Breast epithelium (tissue), 4 donors: Measurements from ENCODE around the gene LRRN2. TPM values are rescaled to one million over a fixed set of nuclear protein-coding genes. Genes with fewer than 3 reads are reported as not detected.

ENCODE experiments used
- DNase-seq, 2 donors: peaks; one replicate each; pipeline ENCODE4 v3.0.0-alpha.2; 2019; ENCODE audit warnings: low spot score in 2 of 2
- H3K27ac ChIP-seq, 2 donors: fragments of 200-600 bp; sonication (generic) in 1 of 2; one replicate each; pipeline ENCODE4 v1.5.1; 2016 to 2019; ENCODE audit warnings: mild to moderate bottlenecking in 1 of 2
- H3K27me3 ChIP-seq, 2 donors: fragments of 200-600 bp; sonication (generic) in 1 of 2; one replicate each; pipeline versions ENCODE4 v1.5.1 to v1.6.0; 2017 to 2019; ENCODE audit warnings: control low read depth in 1 of 2, mild to moderate bottlenecking in 1 of 2
- H3K36me3 ChIP-seq: fragments of 200-600 bp; one replicate; pipeline ENCODE4 v1.5.1; 2019
- H3K4me1 ChIP-seq, 2 donors: fragments of 200-600 bp; sonication (generic); one replicate each; pipeline ENCODE4 v1.5.1; 2016 to 2019; ENCODE audit warnings: control low read depth in 1 of 2
- H3K4me3 ChIP-seq, 3 donors: fragments of 200-600 bp; sonication (generic); 1 replicate in 2 of 3; 2 replicates in 1 of 3; pipeline ENCODE4 v1.5.1; 2016 to 2019; ENCODE audit warnings: mild to moderate bottlenecking in 3 of 3, moderate library complexity in 2 of 3
- H3K9me3 ChIP-seq, 2 donors: fragments of 200-600 bp; sonication (generic) in 1 of 2; one replicate each; pipeline ENCODE4 v1.5.1; 2016 to 2019; ENCODE audit warnings: control low read depth in 1 of 2
- CTCF ChIP-seq, 3 donors: fragments of 450-650 bp; IDR thresholded peaks; one replicate each; pipeline ENCODE4 v1.5.1; 2016 to 2017; ENCODE audit warnings: antibody characterized with exemption in 3 of 3, mild to moderate bottlenecking in 3 of 3, moderate library complexity in 3 of 3
- POLR2A ChIP-seq: fragments of 450-650 bp; IDR thresholded peaks from one replicate; pipeline ENCODE4 v1.6.1; 2016; ENCODE audit warnings: antibody characterized with exemption, mild to moderate bottlenecking, moderate library complexity
- POLR2AphosphoS5 ChIP-seq, 3 donors: sonication (generic); formaldehyde crosslinking; IDR thresholded peaks; one replicate each; pipeline ENCODE4 v1.6.1; 2017; ENCODE audit warnings: antibody characterized with exemption in 3 of 3
- intact Hi-C: fragments of 100-400 bp; cut with DNase I; formaldehyde crosslinking; loops from one replicate; pipeline ENCODE4 v1.15.1; 2023; ENCODE audit warnings: low total_unique reads
- total RNA-seq, 3 donors: library from RNA; depleted of rRNA; stranded (reverse); fragments of >200 nt; gene quantifications; one replicate each; pipeline ENCODE4 v1.1.0, GENCODE V29; 2016

Gene LRRN2
- total RNA-seq, 3 donors from 2014 or later = 0.32 to 2.5 (median 2.0) TPM

- TF ChIP-seq CTCF (IDR thresholded peaks at IDR 0.05) (no peak), POLR2AphosphoS5 (IDR thresholded peaks at IDR 0.05) (no peak), POLR2A (no peak)
- no peak for DNase-seq
- no peak overlapping the region for H3K27ac ChIP-seq
- H3K36me3 ChIP-seq = no peaks in the 10 kb centered on the region
- H3K9me3 ChIP-seq = no peaks in the 10 kb centered on the region
- no peak overlapping the region for H3K4me3 ChIP-seq
- H3K27me3 ChIP-seq = no peaks in the 10 kb centered on the region
- no peaks in the 10 kb centered on the region for H3K4me1 ChIP-seq
- intact Hi-C loops = no loop called here
Observed at GRCh38 chr1:204600203-204600602, 85.3 kb downstream of the LRRN2 start.

- no peaks in the 10 kb centered on the region for H3K36me3 ChIP-seq
- intact Hi-C loops = no loop called here
- no peaks in the 10 kb centered on the region for H3K4me1 ChIP-seq
- TF ChIP-seq CTCF (IDR thresholded peaks at IDR 0.05) = no peak
- no peak for TF ChIP-seq POLR2AphosphoS5 (IDR thresholded peaks at IDR 0.05)
- no peak for TF ChIP-seq POLR2A
- H3K27me3 ChIP-seq = no peaks in the 10 kb centered on the region
- no peaks in the 10 kb centered on the region for H3K9me3 ChIP-seq
- no peak overlapping the region for H3K27ac ChIP-seq
- no peak for DNase-seq
- no peak overlapping the region for H3K4me3 ChIP-seq
Observed at GRCh38 chr1:204599596-204599995, 85.9 kb downstream of the LRRN2 start.

- TF ChIP-seq POLR2AphosphoS5 (IDR thresholded peaks at IDR 0.05) (no peak), POLR2A (no peak), CTCF (IDR thresholded peaks at IDR 0.05) (no peak)
- intact Hi-C loops = no loop called here
- H3K27me3 ChIP-seq = no peaks in the 10 kb centered on the region
- no peaks in the 10 kb centered on the region for H3K4me1 ChIP-seq
- H3K36me3 ChIP-seq = no peaks in the 10 kb centered on the region
- no peak overlapping the region for H3K27ac ChIP-seq
- H3K4me3 ChIP-seq = no peak overlapping the region
- no peaks in the 10 kb centered on the region for H3K9me3 ChIP-seq
- DNase-seq = no peak
Observed at GRCh38 chr1:204599098-204599497, 86.4 kb downstream of the LRRN2 start.

- intact Hi-C loops = no loop called here
- H3K9me3 ChIP-seq = no peaks in the 10 kb centered on the region
- H3K27ac ChIP-seq = no peak overlapping the region
- no peak for DNase-seq
- no peaks in the 10 kb centered on the region for H3K4me1 ChIP-seq
- no peaks in the 10 kb centered on the region for H3K36me3 ChIP-seq
- TF ChIP-seq POLR2A = no peak
- TF ChIP-seq POLR2AphosphoS5 (IDR thresholded peaks at IDR 0.05) = no peak
- no peak for TF ChIP-seq CTCF (IDR thresholded peaks at IDR 0.05)
- no peak overlapping the region for H3K4me3 ChIP-seq
- H3K27me3 ChIP-seq = no peaks in the 10 kb centered on the region
Observed at GRCh38 chr1:204598319-204598969, 87.1 kb downstream of the LRRN2 start.

GRCh38 chr1:204592246-204592948 is 93.1 kb downstream of the LRRN2 start:
- no peak for DNase-seq
- no peak for TF ChIP-seq POLR2A
- TF ChIP-seq CTCF (IDR thresholded peaks at IDR 0.05) = no peak
- TF ChIP-seq POLR2AphosphoS5 (IDR thresholded peaks at IDR 0.05) = no peak
- H3K36me3 ChIP-seq = no peaks in the 10 kb centered on the region
- no peaks in the 10 kb centered on the region for H3K4me1 ChIP-seq
- H3K4me3 ChIP-seq = no peak overlapping the region
- H3K27ac ChIP-seq = no peak overlapping the region
- intact Hi-C loops = no loop called here
- H3K27me3 ChIP-seq = no peaks in the 10 kb centered on the region
- H3K9me3 ChIP-seq = no peaks in the 10 kb centered on the region
